GM06990 (cell line): ENCODE results near the gene ZCCHC24.

Source experiments
- DNase-seq: peaks from one replicate; pipeline ENCODE4 v3.0.0-alpha.2; 2011; ENCODE audit not compliant: insufficient read length; ENCODE audit errors: extremely low read depth
- H3K27me3 ChIP-seq: replicated peaks from 2 replicates; pipeline ENCODE4 v1.6.0; 2011; ENCODE audit warnings: low read length; ENCODE audit not compliant: control insufficient read depth, insufficient read depth
- H3K36me3 ChIP-seq: 2 replicates; pipeline ENCODE4 v1.5.1; 2011; ENCODE audit warnings: low read length; ENCODE audit not compliant: control insufficient read depth, insufficient read depth
- H3K4me3 ChIP-seq: replicated peaks from 2 replicates; pipeline ENCODE4 v1.5.1; 2011; ENCODE audit warnings: low read depth, mild to moderate bottlenecking, control low read depth, low read length
- CTCF ChIP-seq: IDR thresholded peaks from 2 replicates; pipeline ENCODE4 v1.5.1; 2011; ENCODE audit warnings: low read length, control low read depth, mild to moderate bottlenecking, inconsistent platforms; ENCODE audit not compliant: insufficient read depth, poor library complexity, severe bottlenecking

ZCCHC24 gene

DNA sequence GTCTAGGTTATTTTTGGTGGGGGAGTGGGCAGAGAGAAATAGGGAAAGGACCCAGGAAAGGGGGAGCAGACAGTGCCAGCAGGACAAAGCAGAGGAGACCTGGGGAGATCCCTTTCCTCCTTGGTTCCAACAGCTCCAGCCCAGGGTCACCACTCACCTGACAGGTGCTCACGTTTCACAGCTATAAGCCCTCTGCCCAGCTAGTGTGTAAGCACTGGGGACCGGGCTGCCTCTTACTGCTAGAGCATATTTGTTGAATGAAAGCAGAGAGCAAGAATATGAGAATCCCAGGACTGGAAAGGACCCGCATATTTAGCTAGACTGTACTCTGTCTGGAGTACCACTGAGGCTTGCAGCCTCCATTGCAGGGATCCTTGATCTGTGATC is 6.7 kb downstream of the ZCCHC24 start:
- DNase-seq = no peak
- Histone ChIP-seq H3K27me3 (peaks cover 4% of the 10 kb centered on the region), H3K4me3 (no peak overlapping the region), H3K36me3 (no peaks in the 10 kb centered on the region)
- no peak for TF ChIP-seq CTCF

- no peaks in the 10 kb centered on the region for H3K36me3 ChIP-seq
- H3K27me3 ChIP-seq = peaks cover 4% of the 10 kb centered on the region
- TF ChIP-seq CTCF = no peak
- no peak for DNase-seq
- H3K4me3 ChIP-seq = no peak overlapping the region
Measured at GRCh38 chr10:79438021-79438698, 7.3 kb downstream of the ZCCHC24 start.

- H3K27me3 ChIP-seq = peaks cover 4% of the 10 kb centered on the region
- TF ChIP-seq CTCF = no peak
- no peak overlapping the region for H3K4me3 ChIP-seq
- no peaks in the 10 kb centered on the region for H3K36me3 ChIP-seq
- no peak for DNase-seq
Measured at GRCh38 chr10:79437111-79437814, 8.2 kb downstream of the ZCCHC24 start.

DNA sequence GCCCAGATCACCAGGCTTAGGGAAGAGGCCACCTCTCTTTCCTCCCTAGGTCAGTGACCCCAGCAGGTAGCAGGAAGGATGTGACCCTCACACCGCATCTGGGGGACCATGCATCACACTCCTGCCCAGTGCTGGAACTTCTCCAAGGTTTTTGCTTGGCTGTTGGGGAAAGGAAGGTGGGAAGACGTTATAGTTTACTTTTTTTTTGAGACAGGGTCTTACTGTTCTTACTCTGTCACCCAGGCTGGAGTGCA is 8.6 kb downstream of the ZCCHC24 start:
- TF ChIP-seq CTCF = no peak
- no peak for DNase-seq
- H3K4me3 ChIP-seq = no peak overlapping the region
- peaks cover 4% of the 10 kb centered on the region for H3K27me3 ChIP-seq
- no peaks in the 10 kb centered on the region for H3K36me3 ChIP-seq

DNA sequence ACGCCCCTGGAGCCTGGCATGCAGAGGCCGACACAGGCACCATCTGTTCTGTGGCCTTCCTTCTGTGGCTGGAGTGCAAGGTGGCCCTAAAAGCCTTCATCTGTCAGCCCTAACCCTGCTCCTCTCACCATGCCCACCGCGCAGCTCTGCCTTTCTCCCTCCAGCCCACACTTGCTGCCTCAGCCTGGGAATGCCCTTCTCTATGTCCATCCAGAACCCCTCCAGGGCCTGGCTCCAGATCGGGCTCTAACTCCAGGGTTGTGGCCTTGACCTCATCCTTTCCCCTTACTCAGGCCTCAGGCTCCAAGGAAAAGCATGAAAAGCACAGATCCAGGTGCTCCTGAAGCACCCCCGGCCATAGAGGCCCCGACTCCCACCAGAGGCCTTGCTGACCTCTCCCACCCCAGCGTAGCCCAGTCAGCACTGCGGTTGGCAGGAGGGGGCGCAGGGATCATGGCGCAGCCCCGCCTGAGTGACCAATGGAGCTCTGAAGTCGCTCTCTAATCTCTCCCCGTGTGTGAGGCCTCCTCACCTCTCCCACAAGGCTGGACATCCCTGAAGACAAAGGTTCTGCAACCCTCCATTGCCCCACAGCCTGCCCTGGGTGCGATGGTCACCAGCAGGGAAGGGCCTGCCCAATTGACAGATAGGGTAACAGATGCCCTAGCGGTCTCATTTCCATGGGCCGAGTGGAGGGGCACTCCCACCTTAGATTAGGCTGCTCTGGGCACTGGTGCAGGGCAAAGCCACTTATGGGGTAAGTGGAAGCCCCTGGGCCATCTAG is 9.2 kb downstream of the ZCCHC24 start:
- DNase-seq = no peak
- Histone ChIP-seq H3K4me3 (no peak overlapping the region), H3K36me3 (no peaks in the 10 kb centered on the region), H3K27me3 (peaks cover 3% of the 10 kb centered on the region)
- no peak for TF ChIP-seq CTCF
